Upper lobe of left lung (tissue), 4 donors: Measurements from ENCODE around the gene PCBD1.

ENCODE experiments used
- EP300 ChIP-seq, 4 donors: sonication (generic); formaldehyde crosslinking; IDR thresholded peaks; one replicate each; pipeline ENCODE4 v1.5.1; 2017; ENCODE audit warnings: antibody characterized with exemption in 4 of 4, control low read depth in 2 of 4
- POLR2AphosphoS5 ChIP-seq, 2 donors: sonication (generic); formaldehyde crosslinking; IDR thresholded peaks; one replicate each; pipeline ENCODE4 v1.5.1; 2017; ENCODE audit warnings: antibody characterized with exemption in 2 of 2
- TF ChIP-seq, protein P1 (sequence below), 6 experiments: fragments of 450-650 bp in 4 of 6; fragments of 200-600 bp in 2 of 6; sonication (generic) in 2 of 6; IDR thresholded peaks; one replicate each; pipeline ENCODE4 v1.5.1; 2016 to 2019; ENCODE audit warnings: antibody characterized with exemption in 6 of 6

DNA sequence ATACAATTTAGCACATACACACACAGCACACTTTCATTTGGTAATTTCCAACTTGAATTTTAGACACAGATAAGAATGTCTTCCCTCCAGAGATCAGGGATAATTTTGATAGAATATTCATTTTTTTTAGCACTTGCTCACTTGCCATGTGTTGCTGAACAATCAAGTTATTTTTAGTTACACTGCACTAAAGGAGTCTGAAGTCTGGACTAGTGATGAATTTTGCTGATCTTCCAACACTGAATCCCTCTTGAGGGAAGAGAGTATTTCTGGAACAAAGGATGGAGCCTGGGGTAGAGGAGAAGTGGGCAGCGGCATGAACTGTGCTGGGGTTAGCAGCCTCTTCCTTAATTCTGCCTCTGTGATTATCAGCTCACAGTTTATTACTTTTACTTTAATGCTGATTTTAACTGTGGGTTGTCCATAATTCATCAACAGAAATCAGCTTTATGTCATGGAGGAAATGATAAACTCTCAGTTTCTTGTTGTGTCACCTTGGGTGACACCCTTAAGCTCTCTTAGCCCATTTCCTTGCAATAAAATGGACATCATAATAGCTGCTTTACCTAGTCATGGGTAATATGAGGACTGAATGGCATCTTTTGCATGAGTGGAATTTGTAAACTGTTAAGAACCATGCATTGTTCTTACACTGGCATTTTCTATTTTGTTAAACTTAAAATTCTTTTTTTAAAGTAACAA lies 40.6 kb downstream of the PCBD1 start:
- TF ChIP-seq, protein P1, sequence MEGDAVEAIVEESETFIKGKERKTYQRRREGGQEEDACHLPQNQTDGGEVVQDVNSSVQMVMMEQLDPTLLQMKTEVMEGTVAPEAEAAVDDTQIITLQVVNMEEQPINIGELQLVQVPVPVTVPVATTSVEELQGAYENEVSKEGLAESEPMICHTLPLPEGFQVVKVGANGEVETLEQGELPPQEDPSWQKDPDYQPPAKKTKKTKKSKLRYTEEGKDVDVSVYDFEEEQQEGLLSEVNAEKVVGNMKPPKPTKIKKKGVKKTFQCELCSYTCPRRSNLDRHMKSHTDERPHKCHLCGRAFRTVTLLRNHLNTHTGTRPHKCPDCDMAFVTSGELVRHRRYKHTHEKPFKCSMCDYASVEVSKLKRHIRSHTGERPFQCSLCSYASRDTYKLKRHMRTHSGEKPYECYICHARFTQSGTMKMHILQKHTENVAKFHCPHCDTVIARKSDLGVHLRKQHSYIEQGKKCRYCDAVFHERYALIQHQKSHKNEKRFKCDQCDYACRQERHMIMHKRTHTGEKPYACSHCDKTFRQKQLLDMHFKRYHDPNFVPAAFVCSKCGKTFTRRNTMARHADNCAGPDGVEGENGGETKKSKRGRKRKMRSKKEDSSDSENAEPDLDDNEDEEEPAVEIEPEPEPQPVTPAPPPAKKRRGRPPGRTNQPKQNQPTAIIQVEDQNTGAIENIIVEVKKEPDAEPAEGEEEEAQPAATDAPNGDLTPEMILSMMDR (IDR thresholded peaks at IDR 0.05): no peak
- TF ChIP-seq POLR2AphosphoS5 (IDR thresholded peaks at IDR 0.05) (no peak), EP300 (IDR thresholded peaks at IDR 0.05) (no peak)
